HCT116 (cell line): ENCODE results near the gene INHBE. TPM values are rescaled to one million over a fixed set of nuclear protein-coding genes. Genes with fewer than 3 reads are reported as not detected.
"Not testable (repeated sequence)": the region's sequence is repeated elsewhere in the genome, so short reads cannot be mapped to it uniquely, and the experiment has no call there.

Source experiments
- ATAC-seq: fragments of 200-7000 bp; cut with Tn5 transposase; 2 replicates; pipeline ENCODE4 v1.9.1; 2020; ENCODE audit warnings: mild to moderate bottlenecking, moderate library complexity
- Bru-seq: library from RNA; stranded (reverse); fragments of 400-500 nt; gene quantifications from one replicate; lab custom pipeline; 2021; lab: Mats Ljungman, UMichigan
- BruChase-seq, 2 experiments: library from RNA; stranded (reverse); fragments of 400-500 nt; gene quantifications; one replicate each; lab custom pipeline; 2021; lab: Mats Ljungman, UMichigan
- BruUV-seq: library from RNA; stranded (reverse); fragments of 400-500 nt; replicated peaks from 2 replicates; lab custom pipeline; 2021; lab: Mats Ljungman, UMichigan
- CTCF ChIA-PET: fragments of 300-600 bp; sonication (Branson Sonifier 250); formaldehyde crosslinking; loops from one replicate; lab custom pipeline; 2021; ENCODE audit warnings: antibody characterized with exemption; lab: Charles Lee
- POLR2A ChIA-PET: fragments of 300-600, 350-600 bp; sonication (Branson Sonifier 250); formaldehyde crosslinking; loops from one replicate; lab custom pipeline; 2021; ENCODE audit warnings: antibody characterized with exemption; lab: Charles Lee
- RAD21 ChIA-PET, 2 experiments: fragments of 300-600 bp; sonication (Branson Sonifier 250); formaldehyde crosslinking; loops; one replicate each; lab custom pipeline; 2023; ENCODE audit warnings: low total read pairs in 2 of 2; ENCODE audit not compliant: uncharacterized antibody in 2 of 2, unreplicated experiment in 2 of 2, low non-redundant PET in 1 of 2; lab: Charles Lee
- DNase-seq: peaks from one replicate; pipeline ENCODE4 v3.0.0-alpha.2; 2010; ENCODE audit warnings: low read depth, low spot score
- H2AFZ ChIP-seq: fragments of 200-600 bp; shearing (Covaris generic), sonication (generic); 2 replicates; pipeline ENCODE4 v1.6.1; 2017; ENCODE audit warnings: low read depth, mixed run types, mixed read lengths, antibody characterized with exemption, low read length; ENCODE audit not compliant: poor library complexity, severe bottlenecking
- H3K27ac ChIP-seq: 2 replicates; pipeline ENCODE4 v1.5.1; 2012; ENCODE audit warnings: low read depth, low read length
- H3K27me3 ChIP-seq: fragments of 200-600 bp; sonication (generic); 2 replicates; pipeline ENCODE4 v1.6.1; 2016; ENCODE audit warnings: mixed run types, low read length, mixed read lengths; ENCODE audit not compliant: insufficient read depth
- H3K36me3 ChIP-seq, 2 experiments: fragments of 200-500 bp in 1 of 2; fragments of 200-600 bp in 1 of 2; sonication (Bioruptor generic) in 1 of 2; sonication (generic) in 1 of 2; 2 replicates each; pipeline versions ENCODE4 v1.5.1 to v1.6.1; 2014 to 2016; ENCODE audit warnings: low read length in 2 of 2, inconsistent platforms in 1 of 2, mixed read lengths in 1 of 2, mixed run types in 1 of 2; ENCODE audit not compliant: insufficient read depth in 2 of 2, control insufficient read depth in 1 of 2
- H3K4me1 ChIP-seq, 2 experiments: fragments of 200-600 bp in 1 of 2; sonication (generic) in 1 of 2; 2 replicates each; pipeline versions ENCODE4 v1.5.1 to v1.6.1; 2012 to 2017; ENCODE audit warnings: low read length in 2 of 2, inconsistent platforms in 1 of 2, mild to moderate bottlenecking in 1 of 2, mixed read lengths in 1 of 2, mixed run types in 1 of 2, moderate library complexity in 1 of 2; ENCODE audit not compliant: insufficient read depth in 2 of 2, control insufficient read depth in 1 of 2
- H3K4me2 ChIP-seq: fragments of 200-600 bp; sonication (generic); 2 replicates; pipeline ENCODE4 v1.6.1; 2017; ENCODE audit warnings: mixed run types, low read length, mixed read lengths
- H3K4me3 ChIP-seq, 2 experiments: fragments of 200-600 bp in 1 of 2; sonication (generic) in 1 of 2; replicated peaks in 1 of 2; 2 replicates each; pipeline ENCODE4 v1.5.1; 2011 to 2016; ENCODE audit warnings: low read length in 2 of 2, control low read depth in 1 of 2, low read depth in 1 of 2, mild to moderate bottlenecking in 1 of 2, mixed read lengths in 1 of 2, mixed run types in 1 of 2
- H3K79me2 ChIP-seq: fragments of 200-600 bp; sonication (generic); 2 replicates; pipeline ENCODE4 v1.6.1; 2017; ENCODE audit warnings: mild to moderate bottlenecking, mixed run types, low read length, moderate library complexity, mixed read lengths; ENCODE audit not compliant: insufficient read depth
- H3K9ac ChIP-seq: fragments of 200-600 bp; sonication (generic); 2 replicates; pipeline ENCODE4 v1.6.1; 2016; ENCODE audit warnings: low read length, mixed read lengths
- H3K9me2 ChIP-seq: fragments of 200-600 bp; sonication (generic), shearing (Covaris generic); 2 replicates; pipeline ENCODE4 v1.6.1; 2017; ENCODE audit warnings: mixed run types, mild to moderate bottlenecking, moderate library complexity; ENCODE audit not compliant: insufficient read depth
- H3K9me3 ChIP-seq, 2 experiments: fragments of 200-500 bp in 1 of 2; fragments of 200-600 bp in 1 of 2; sonication (Bioruptor generic) in 1 of 2; sonication (generic) in 1 of 2; 2 replicates each; pipeline ENCODE4 v1.6.1; 2014 to 2017; ENCODE audit warnings: low read length in 2 of 2, mixed read lengths in 2 of 2, inconsistent platforms in 1 of 2, low read depth in 1 of 2, mild to moderate bottlenecking in 1 of 2, mixed run types in 1 of 2, moderate library complexity in 1 of 2; ENCODE audit not compliant: control insufficient read depth in 1 of 2, insufficient read depth in 1 of 2
- H4K20me1 ChIP-seq: fragments of 200-600 bp; sonication (generic), shearing (Covaris generic); 2 replicates; pipeline ENCODE4 v1.6.1; 2017; ENCODE audit warnings: mixed run types, mild to moderate bottlenecking, moderate library complexity; ENCODE audit not compliant: insufficient read depth
- CTCF ChIP-seq, 3 experiments: fragments of 200-600 bp in 1 of 3; sonication (generic) in 1 of 3; IDR thresholded peaks in 2 of 3; conservative IDR thresholded peaks in 1 of 3; 2 replicates each; pipeline ENCODE4 v1.5.1; 2012 to 2017; ENCODE audit warnings: low read depth in 2 of 3, low read length in 2 of 3, antibody characterized with exemption in 1 of 3, borderline replicate concordance in 1 of 3, control low read depth in 1 of 3, mild to moderate bottlenecking in 1 of 3, mixed read lengths in 1 of 3, mixed run types in 1 of 3, moderate library complexity in 1 of 3; ENCODE audit not compliant: insufficient read depth in 1 of 3
- POLR2A ChIP-seq: IDR thresholded peaks from 2 replicates; pipeline ENCODE4 v1.7.0; 2011; ENCODE audit warnings: borderline replicate concordance; ENCODE audit not compliant: insufficient read depth, insufficient read length; ENCODE audit errors: extremely low read depth
- SP1 ChIP-seq: IDR thresholded peaks from 2 replicates; pipeline ENCODE4 v1.6.1; 2012; ENCODE audit warnings: low read depth
- SRF ChIP-seq: IDR thresholded peaks from 2 replicates; pipeline ENCODE4 v1.6.1; 2012; ENCODE audit warnings: low read depth
- TCF7L2 ChIP-seq: IDR thresholded peaks from 2 replicates; pipeline ENCODE4 v1.7.0; 2011; ENCODE audit warnings: borderline replicate concordance, inconsistent platforms; ENCODE audit not compliant: insufficient read depth, insufficient read length; ENCODE audit errors: extremely low read depth
- intact Hi-C: fragments of 100-400 bp; cut with micrococcal nuclease; formaldehyde crosslinking; loops from 2 replicates; pipeline ENCODE4 v1.10.0; 2022
- long read RNA-seq: library from polyadenylated mRNA; unstranded; transcript quantifications from one replicate; pipeline ENCODE4 v2.0.0, GENCODE V29; 2021; ENCODE audit not compliant: unreplicated experiment
- polyA plus RNA-seq: library from polyadenylated mRNA; unstranded; fragments of >200 nt; gene quantifications from 2 replicates; pipeline ENCODE4 v1.2.1, GENCODE V29; 2012; ENCODE audit warnings: missing spikeins
- total RNA-seq: library from RNA; stranded (reverse); gene quantifications from one replicate; pipeline ENCODE4 v1.2.1, GENCODE V29; 2021; ENCODE audit not compliant: unreplicated experiment

INHBE gene
- total RNA-seq (0.89 TPM), Bru-seq, nascent RNA (percentile 32 among the genes with signal in this experiment), BruChase-seq, experiment 1, labeled RNA remaining after a 6-hour chase (percentile 30 among the genes with signal in this experiment), BruChase-seq, experiment 2, labeled RNA remaining after a 2-hour chase (percentile 55 among the genes with signal in this experiment)
- polyA plus RNA-seq = 1.9 and 2.5 TPM in 2 replicates
- long read RNA-seq = 0 reads

- RAD21 ChIA-PET = no interaction called here
- no peak for DNase-seq
- Histone ChIP-seq H3K9me2 (no peaks in the 10 kb centered on the region), H3K4me2 (peak within 1 kb of the TSS; percentile 44), H3K27ac (no peak within 1 kb of the TSS), H3K9me3 (no peaks in the 10 kb centered on the region), H3K9ac (no peak within 1 kb of the TSS), H3K27me3 (no peaks in the 10 kb centered on the region), H3K79me2 (no peaks in the 10 kb centered on the region), H2AFZ (peak within 1 kb of the TSS; percentile 75), H4K20me1 (no peaks in the 10 kb centered on the region), H3K36me3 (no peaks in the 10 kb centered on the region), H3K4me3 (peak within 1 kb of the TSS in 1 of 2 experiments; percentile 19; a peak in 2 of 4 replicates), H3K4me1 (peaks cover 29 to 45% of the 10 kb centered on the region in 2 experiments)
- CTCF ChIA-PET = interaction anchor here (0.7 to 3.5 kb wide), 17 partner anchors 10 to 271 kb away, joined by 3 to 26 read pairs (median 4); partner anchors contain the start of gene NXPH4
- ATAC-seq = no peak
- intact Hi-C loops = no loop called here
- TF ChIP-seq SRF = no peak
- peak; percentile 10 for TF ChIP-seq POLR2A
- TF ChIP-seq TCF7L2 = peak; percentile 39
- no TSS peak for BruUV-seq
- POLR2A ChIA-PET = interaction anchor here (0.6 to 1.2 kb wide), 4 partner anchors 31 to 225 kb away, joined by 3 to 4 read pairs (median 4); partner anchors contain the start of gene SHMT2
These were observed at the start of gene INHBE for GRCh38 chr12:57454566-57455373. Gene INHBE, plus strand, starts transcription at chr12:57455307. Its CDS starts 230 bp downstream, at chr12:57455537.

GRCh38 chr12:57410534-57410933 lies 44.6 kb upstream of the INHBE start:
- H3K36me3 ChIP-seq = no peaks in the 10 kb centered on the region
- H3K79me2 ChIP-seq = no peaks in the 10 kb centered on the region; the same call in 1 of the 2 replicates
- ATAC-seq (no peak), DNase-seq (no peak)
- no peak overlapping the region for H3K27ac ChIP-seq
- ChIA-PET CTCF (interaction anchor here (0.8 kb wide), 1 partner anchor 9 kb away, joined by 3 read pairs; no protein-coding TSS in a partner anchor), RAD21 (no interaction called here), POLR2A (interaction anchor here (1.1 kb wide), 1 partner anchor 9 kb away, joined by 3 read pairs; no protein-coding TSS in a partner anchor)
- peaks cover 5% of the 10 kb centered on the region; the same call in 1 of the 2 replicates for H4K20me1 ChIP-seq
- intact Hi-C loops = no loop called here
- H3K9me3 ChIP-seq = no peaks in the 10 kb centered on the region
- no TSS peak for BruUV-seq
- H3K9ac ChIP-seq = no peak overlapping the region
- TF ChIP-seq SP1 (no peak), CTCF (IDR thresholded peaks at IDR 0.05 in 2 of 3, conservative IDR thresholded peaks at IDR 0.05 in 1 of 3; ENCODE audit: borderline replicate concordance in 1 of 3, insufficient read depth in 1 of 3, low read depth in 2 of 3, low read length in 2 of 3) (no peak)
- H3K4me2 ChIP-seq = no peak overlapping the region
- H2AFZ ChIP-seq = no peak overlapping the region
- no peaks in the 10 kb centered on the region for H3K4me1 ChIP-seq
- no peaks in the 10 kb centered on the region for H3K9me2 ChIP-seq
- no peaks in the 10 kb centered on the region for H3K27me3 ChIP-seq
- no peak overlapping the region for H3K4me3 ChIP-seq

GRCh38 chr12:57414160-57414559 lies 40.9 kb upstream of the INHBE start:
- H2AFZ ChIP-seq, intact Hi-C loops, H3K9ac ChIP-seq, BruUV-seq, POLR2A ChIA-PET, H3K4me2 ChIP-seq, ATAC-seq, H3K36me3 ChIP-seq, H4K20me1 ChIP-seq, DNase-seq, H3K4me3 ChIP-seq, H3K27ac ChIP-seq, H3K9me3 ChIP-seq, H3K9me2 ChIP-seq, H3K27me3 ChIP-seq, H3K79me2 ChIP-seq: not testable (repeated sequence)
- RAD21 ChIA-PET = interaction anchor here in 1 of 2 experiments (0.6 kb wide), 1 partner anchor 15 kb away, joined by 4 read pairs; no protein-coding TSS in a partner anchor
- peaks cover 8 to 21% of the 10 kb centered on the region in 2 experiments for H3K4me1 ChIP-seq
- CTCF ChIA-PET = interaction anchor here (0.7 kb wide), 1 partner anchor 171 kb away, joined by 3 read pairs; no protein-coding TSS in a partner anchor
